GM12865 (cell line): ENCODE data around the gene WT1.

Source experiments
- DNase-seq: peaks from one replicate; pipeline ENCODE4 v3.0.0; 2010; ENCODE audit warnings: low read depth
- H3K4me3 ChIP-seq: 2 replicates; pipeline ENCODE4 v1.5.1; 2011; ENCODE audit warnings: mild to moderate bottlenecking, low read depth, low read length, control low read depth
- TF ChIP-seq, protein P1 (sequence below): IDR thresholded peaks from 2 replicates; pipeline ENCODE4 v1.5.1; 2011; ENCODE audit warnings: low read length, control low read depth, low read depth, inconsistent platforms; ENCODE audit not compliant: insufficient read depth; ENCODE audit errors: missing control alignments

The WT1 gene

DNA sequence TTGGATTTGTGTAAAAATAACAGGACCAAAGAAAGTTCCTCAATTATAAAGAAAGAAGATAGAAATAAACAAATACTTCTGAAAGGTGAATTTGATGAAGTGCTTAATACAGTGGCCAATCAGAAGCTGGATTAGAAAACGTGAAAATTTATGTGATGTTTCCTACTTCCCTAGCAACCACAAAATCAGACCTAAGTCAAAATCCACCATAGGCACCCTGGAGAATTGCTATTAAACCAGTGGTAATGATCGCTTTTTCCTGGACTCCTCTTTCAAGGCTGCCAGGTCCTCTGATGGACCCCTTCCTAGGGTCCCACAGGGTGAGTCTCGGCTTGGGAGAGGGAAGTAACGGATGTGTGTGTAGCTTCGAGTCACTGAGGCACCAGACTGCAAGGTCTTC is 9.6 kb downstream of the WT1 start:
- no peak overlapping the region for H3K4me3 ChIP-seq
- TF ChIP-seq, protein P1, sequence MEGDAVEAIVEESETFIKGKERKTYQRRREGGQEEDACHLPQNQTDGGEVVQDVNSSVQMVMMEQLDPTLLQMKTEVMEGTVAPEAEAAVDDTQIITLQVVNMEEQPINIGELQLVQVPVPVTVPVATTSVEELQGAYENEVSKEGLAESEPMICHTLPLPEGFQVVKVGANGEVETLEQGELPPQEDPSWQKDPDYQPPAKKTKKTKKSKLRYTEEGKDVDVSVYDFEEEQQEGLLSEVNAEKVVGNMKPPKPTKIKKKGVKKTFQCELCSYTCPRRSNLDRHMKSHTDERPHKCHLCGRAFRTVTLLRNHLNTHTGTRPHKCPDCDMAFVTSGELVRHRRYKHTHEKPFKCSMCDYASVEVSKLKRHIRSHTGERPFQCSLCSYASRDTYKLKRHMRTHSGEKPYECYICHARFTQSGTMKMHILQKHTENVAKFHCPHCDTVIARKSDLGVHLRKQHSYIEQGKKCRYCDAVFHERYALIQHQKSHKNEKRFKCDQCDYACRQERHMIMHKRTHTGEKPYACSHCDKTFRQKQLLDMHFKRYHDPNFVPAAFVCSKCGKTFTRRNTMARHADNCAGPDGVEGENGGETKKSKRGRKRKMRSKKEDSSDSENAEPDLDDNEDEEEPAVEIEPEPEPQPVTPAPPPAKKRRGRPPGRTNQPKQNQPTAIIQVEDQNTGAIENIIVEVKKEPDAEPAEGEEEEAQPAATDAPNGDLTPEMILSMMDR: no peak
- no peak for DNase-seq

DNA sequence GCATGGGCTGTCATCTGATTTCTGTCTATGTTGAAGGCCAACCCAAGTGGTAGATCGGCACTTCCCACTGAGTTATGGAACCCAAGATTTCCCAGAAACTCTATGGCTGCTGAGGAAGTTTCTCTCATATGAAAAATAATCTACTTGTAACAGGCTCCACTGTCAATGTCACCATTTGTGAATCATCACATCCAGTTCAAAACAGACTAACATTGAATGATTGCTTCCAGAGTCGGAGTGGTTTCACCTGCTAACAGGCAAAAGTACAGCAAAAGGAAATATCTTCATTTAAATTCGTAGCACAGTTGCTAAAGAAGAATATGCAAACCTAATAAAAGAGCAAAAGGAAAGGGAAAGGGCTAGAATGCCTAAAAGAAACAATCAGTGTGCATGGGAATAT is 12.8 kb downstream of the WT1 start:
- no peak overlapping the region for H3K4me3 ChIP-seq
- TF ChIP-seq, protein P1: no peak
- DNase-seq: no peak

DNA sequence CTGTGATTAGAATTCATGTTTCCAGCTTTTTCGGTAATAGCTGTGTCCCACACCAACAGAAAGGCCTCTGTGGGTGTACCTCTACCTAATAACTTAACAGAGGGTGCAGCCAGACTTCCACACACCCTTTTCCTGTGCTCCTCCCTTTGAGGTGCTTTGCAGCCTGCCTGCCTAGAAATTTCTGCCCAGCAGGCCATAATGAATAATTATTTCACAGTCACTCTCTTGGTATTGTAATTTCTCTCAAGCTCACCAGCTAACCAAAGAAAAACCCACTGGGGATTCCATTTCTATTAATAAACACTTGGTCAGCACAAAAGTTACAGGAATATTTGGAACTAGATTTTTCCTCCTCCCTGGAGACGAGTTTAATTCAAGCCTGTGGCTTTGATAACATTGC is 13.3 kb downstream of the WT1 start:
- no peak overlapping the region for H3K4me3 ChIP-seq
- no peak for DNase-seq
- TF ChIP-seq, protein P1: no peak

DNA sequence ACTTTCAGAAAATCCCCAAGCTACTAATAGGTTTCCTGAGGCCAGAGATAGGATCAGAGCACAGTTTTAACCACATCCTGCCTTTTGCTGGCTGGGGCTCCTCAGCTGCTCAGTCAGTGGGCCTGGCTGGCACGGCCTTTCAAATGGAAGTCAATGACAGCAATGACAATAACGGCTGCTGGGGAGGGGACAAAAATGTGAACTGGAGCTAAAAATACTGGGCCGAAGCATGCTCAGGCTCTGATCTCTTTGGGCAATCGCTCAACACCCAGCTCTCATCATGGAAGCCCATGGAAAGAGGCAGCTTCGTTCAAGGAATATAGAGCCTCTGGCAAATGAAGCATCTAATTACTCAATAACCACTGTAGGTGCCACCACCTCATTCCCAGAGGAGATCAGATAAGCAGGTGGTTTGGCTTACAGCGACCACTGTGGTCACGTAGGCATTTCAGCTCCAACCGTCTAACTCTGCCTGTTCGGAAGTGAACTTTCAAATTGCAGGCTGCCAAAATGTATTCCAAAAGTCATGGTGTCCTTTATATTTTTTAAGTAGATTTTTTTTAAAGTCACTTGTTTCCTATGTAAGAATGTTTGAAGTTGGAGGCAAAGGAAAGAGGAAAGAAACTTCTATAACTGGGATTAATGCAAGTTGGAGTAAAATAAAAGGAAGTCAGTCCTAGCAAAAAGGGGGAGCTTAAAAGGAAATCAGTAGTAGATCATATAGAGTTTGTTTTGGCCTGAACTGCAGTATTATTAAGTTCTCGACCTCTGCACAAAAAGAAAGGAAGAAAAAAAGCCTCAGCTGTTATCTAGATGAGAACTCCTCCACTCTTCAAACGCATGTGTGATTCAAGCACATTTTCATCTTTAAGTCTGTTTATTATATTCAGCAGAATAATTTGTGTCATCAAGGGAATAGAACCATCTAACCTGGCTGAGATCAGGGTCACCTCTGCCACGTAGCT is 14.1 kb downstream of the WT1 start:
- TF ChIP-seq, protein P1: no peak
- no peak overlapping the region for H3K4me3 ChIP-seq
- peak; percentile 63 for DNase-seq

DNA sequence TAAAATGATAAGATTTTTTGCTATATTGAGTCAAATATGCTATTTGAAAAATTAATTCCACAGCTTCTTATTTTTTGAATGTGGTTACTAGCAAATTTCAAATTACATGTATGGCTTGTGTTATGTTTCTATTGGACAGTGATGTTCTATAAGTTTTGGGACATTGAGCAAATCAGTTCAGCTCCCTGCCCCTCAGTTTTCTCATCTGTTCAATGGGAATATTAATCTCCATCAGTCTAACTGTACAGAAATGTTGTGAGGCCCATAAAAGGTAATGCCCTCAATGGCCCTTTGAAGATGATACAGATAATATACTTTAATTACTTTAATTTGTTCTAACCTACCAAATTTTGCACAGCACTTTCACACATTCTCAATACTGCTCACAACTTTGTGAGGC is 15.2 kb downstream of the WT1 start:
- TF ChIP-seq, protein P1: no peak
- H3K4me3 ChIP-seq: no peak overlapping the region
- no peak for DNase-seq

DNA sequence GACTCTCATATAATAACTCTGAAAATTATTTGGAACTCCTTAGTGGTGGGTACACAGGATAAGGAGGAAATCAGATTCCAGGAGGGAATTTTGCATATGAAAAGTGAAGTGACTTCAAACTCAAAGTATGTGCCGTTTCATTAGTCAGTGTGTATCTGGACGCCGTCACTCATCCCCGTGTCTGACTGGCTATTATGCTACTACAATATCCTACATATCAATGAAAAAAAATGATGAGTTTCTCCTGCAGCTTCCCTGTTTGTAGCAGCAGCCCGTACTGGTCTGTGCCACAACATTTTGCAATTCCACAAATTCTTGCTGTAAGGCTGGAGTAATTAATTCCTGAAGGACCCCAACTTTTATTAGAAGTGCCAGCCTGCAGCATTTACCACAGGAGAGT is 16.5 kb downstream of the WT1 start:
- TF ChIP-seq, protein P1: no peak
- no peak for DNase-seq
- no peak overlapping the region for H3K4me3 ChIP-seq

DNA sequence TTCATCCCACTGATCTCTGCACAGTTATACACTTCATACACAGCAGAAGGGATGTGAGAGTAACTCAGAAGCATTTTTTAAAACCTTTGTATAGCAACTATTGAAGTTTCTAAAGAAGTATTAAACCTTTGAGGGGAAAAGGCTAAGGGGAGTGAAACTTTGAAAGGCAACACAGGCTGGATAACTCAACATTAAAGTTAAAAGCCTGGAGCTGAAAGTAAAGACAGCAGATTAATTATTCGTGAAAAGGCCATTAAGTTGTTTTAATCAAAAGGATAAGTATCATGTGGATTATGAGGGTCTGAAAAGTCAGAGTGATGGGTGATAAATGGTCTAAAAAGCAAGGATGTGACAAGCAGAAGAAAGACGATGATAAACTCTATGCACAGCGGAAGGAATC is 17.5 kb downstream of the WT1 start:
- TF ChIP-seq, protein P1: no peak
- no peak for DNase-seq
- H3K4me3 ChIP-seq: no peak overlapping the region
